DOHH2 (cell line): ENCODE results near the gene ANK2.

Experiments
- H3F3A ChIP-seq: fragments of 200-600 bp; sonication (generic), shearing (Covaris generic); 2 replicates; pipeline ENCODE4 v1.6.0; 2016; ENCODE audit warnings: antibody characterized with exemption, mild to moderate bottlenecking; ENCODE audit not compliant: control insufficient read depth, insufficient read depth
- H3K27ac ChIP-seq: fragments of 200-600 bp; sonication (generic); 2 replicates; pipeline ENCODE4 v1.5.1; 2014; ENCODE audit warnings: low read depth, mild to moderate bottlenecking, low read length, moderate library complexity
- H3K27me3 ChIP-seq: fragments of 200-600 bp; sonication (generic); 2 replicates; pipeline ENCODE4 v1.6.1; 2014; ENCODE audit warnings: mild to moderate bottlenecking, low read length, mixed read lengths; ENCODE audit not compliant: control insufficient read depth
- H3K36me3 ChIP-seq: fragments of 200-600 bp; sonication (generic); 2 replicates; pipeline ENCODE4 v1.6.1; 2014; ENCODE audit warnings: mild to moderate bottlenecking, low read length, moderate library complexity, mixed read lengths; ENCODE audit not compliant: control insufficient read depth
- H3K4me1 ChIP-seq: fragments of 200-600 bp; sonication (generic); 2 replicates; pipeline ENCODE4 v1.6.1; 2014; ENCODE audit warnings: mild to moderate bottlenecking, low read length, mixed read lengths; ENCODE audit not compliant: control insufficient read depth
- H3K4me2 ChIP-seq: fragments of 200-600 bp; sonication (generic); 2 replicates; pipeline ENCODE4 v1.6.0; 2014; ENCODE audit warnings: mild to moderate bottlenecking, low read length, moderate library complexity
- H3K4me3 ChIP-seq: fragments of 200-600 bp; sonication (generic); 2 replicates; pipeline ENCODE4 v1.5.1; 2014; ENCODE audit warnings: mild to moderate bottlenecking, low read length, mixed read lengths
- H3K79me2 ChIP-seq: fragments of 200-600 bp; sonication (generic); 2 replicates; pipeline ENCODE4 v1.6.1; 2014; ENCODE audit warnings: mild to moderate bottlenecking, low read length, mixed read lengths; ENCODE audit not compliant: control insufficient read depth
- H3K9me2 ChIP-seq: fragments of 200-600 bp; sonication (generic); replicated peaks from 2 replicates; pipeline ENCODE4 v1.6.1; 2014; ENCODE audit warnings: mild to moderate bottlenecking, low read length, mixed read lengths; ENCODE audit not compliant: control insufficient read depth
- H3K9me3 ChIP-seq: fragments of 200-600 bp; sonication (generic); 2 replicates; pipeline ENCODE4 v1.6.1; 2014; ENCODE audit warnings: antibody characterized with exemption, low read length, mixed read lengths; ENCODE audit not compliant: control insufficient read depth, insufficient read depth
- H4K20me1 ChIP-seq: fragments of 200-600 bp; sonication (generic); 2 replicates; pipeline ENCODE4 v1.6.0; 2014; ENCODE audit warnings: low read depth, mild to moderate bottlenecking, antibody characterized with exemption, low read length, moderate library complexity; ENCODE audit not compliant: control insufficient read depth, insufficient read depth
- EZH2phosphoT487 ChIP-seq: fragments of 200-600 bp; sonication (generic); IDR thresholded peaks from 2 replicates; pipeline ENCODE4 v1.6.1; 2017; ENCODE audit warnings: borderline replicate concordance, mild to moderate bottlenecking, antibody characterized with exemption, low read length, moderate library complexity, mixed read lengths
- TF ChIP-seq, protein P1 (sequence below): fragments of 200-600 bp; sonication (generic); IDR thresholded peaks from one replicate; pipeline ENCODE4 v1.5.1; 2014; ENCODE audit warnings: antibody characterized with exemption, mild to moderate bottlenecking, low read depth, low read length; ENCODE audit not compliant: poor library complexity, severe bottlenecking

Gene ANK2

DNA sequence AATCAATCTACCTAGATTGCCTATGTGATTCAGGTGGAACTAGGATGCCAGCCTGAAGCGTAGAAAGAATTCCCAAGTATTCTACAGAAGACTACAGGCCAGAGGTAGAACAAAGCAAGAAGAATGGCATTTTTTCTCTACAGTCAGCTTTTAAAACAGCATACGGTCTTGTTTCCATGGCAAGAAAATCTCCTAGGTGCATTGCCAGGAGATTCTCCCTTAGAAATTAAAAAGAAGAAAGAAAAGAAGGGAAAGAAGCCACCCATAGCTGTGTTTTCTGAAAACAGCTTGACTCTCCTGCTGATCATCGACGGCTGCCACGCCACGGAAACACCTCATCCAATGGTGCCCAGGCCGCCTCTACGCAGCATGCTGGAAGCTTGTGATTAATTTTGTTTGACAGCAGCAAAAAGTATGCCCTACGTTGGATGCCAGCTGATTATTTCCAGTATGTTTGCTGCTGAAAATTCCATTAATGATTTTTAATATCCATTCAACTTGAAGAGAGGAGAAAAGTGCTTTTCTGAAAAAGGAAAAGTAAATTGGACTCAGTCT, 24.1 kb downstream of the ANK2 start:
- Histone ChIP-seq H3K79me2 (no peaks in the 10 kb centered on the region), H4K20me1 (no peaks in the 10 kb centered on the region), H3K27ac (no peak overlapping the region), H3K9me2 (no peaks in the 10 kb centered on the region), H3F3A (no peaks in the 10 kb centered on the region), H3K4me1 (no peaks in the 10 kb centered on the region), H3K9me3 (no peaks in the 10 kb centered on the region), H3K4me3 (no peak overlapping the region), H3K27me3 (no peaks in the 10 kb centered on the region; the same call in 1 of the 2 replicates), H3K4me2 (no peak overlapping the region), H3K36me3 (no peaks in the 10 kb centered on the region)
- no peak for TF ChIP-seq EZH2phosphoT487
- TF ChIP-seq, protein P1, sequence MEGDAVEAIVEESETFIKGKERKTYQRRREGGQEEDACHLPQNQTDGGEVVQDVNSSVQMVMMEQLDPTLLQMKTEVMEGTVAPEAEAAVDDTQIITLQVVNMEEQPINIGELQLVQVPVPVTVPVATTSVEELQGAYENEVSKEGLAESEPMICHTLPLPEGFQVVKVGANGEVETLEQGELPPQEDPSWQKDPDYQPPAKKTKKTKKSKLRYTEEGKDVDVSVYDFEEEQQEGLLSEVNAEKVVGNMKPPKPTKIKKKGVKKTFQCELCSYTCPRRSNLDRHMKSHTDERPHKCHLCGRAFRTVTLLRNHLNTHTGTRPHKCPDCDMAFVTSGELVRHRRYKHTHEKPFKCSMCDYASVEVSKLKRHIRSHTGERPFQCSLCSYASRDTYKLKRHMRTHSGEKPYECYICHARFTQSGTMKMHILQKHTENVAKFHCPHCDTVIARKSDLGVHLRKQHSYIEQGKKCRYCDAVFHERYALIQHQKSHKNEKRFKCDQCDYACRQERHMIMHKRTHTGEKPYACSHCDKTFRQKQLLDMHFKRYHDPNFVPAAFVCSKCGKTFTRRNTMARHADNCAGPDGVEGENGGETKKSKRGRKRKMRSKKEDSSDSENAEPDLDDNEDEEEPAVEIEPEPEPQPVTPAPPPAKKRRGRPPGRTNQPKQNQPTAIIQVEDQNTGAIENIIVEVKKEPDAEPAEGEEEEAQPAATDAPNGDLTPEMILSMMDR, result no peak

DNA sequence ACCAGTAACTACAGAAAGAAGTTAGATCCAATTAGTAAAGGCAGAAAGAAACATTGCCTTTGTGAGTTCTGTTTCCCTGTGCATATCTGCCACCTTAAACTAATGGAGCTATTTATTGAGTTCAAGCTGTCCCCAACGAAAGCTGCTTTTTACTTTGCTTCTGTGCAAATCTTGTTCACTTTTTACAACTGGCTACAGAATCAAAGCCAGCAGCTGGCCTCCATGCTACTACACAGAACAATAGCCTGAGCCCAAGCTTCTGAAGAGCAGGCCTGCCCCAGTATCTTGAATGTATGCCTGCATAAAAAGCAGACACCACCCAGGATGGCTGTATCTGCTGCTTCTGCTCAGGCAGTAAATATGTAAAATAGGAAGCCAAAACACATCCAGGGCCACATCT, 28.1 kb downstream of the ANK2 start:
- Histone ChIP-seq H3K4me2 (no peak overlapping the region), H3K9me3 (no peaks in the 10 kb centered on the region), H3K27me3 (no peaks in the 10 kb centered on the region; the same call in 1 of the 2 replicates), H3K79me2 (no peaks in the 10 kb centered on the region), H3F3A (no peaks in the 10 kb centered on the region), H3K4me3 (no peak overlapping the region), H3K9me2 (no peaks in the 10 kb centered on the region), H4K20me1 (no peaks in the 10 kb centered on the region), H3K36me3 (no peaks in the 10 kb centered on the region), H3K27ac (no peak overlapping the region), H3K4me1 (no peaks in the 10 kb centered on the region)
- TF ChIP-seq EZH2phosphoT487, result no peak
- TF ChIP-seq, protein P1, result no peak

GRCh38 chr4:113078066-113078465, 28.6 kb downstream of the ANK2 start:
- no peak overlapping the region for H3K4me2 ChIP-seq
- no peaks in the 10 kb centered on the region for H4K20me1 ChIP-seq
- H3K27me3 ChIP-seq, result no peaks in the 10 kb centered on the region; the same call in 1 of the 2 replicates
- H3K4me1 ChIP-seq, result peaks cover under 1% of the 10 kb centered on the region
- TF ChIP-seq, protein P1, result no peak
- no peak for TF ChIP-seq EZH2phosphoT487
- H3F3A ChIP-seq, result no peaks in the 10 kb centered on the region
- H3K36me3 ChIP-seq, result no peaks in the 10 kb centered on the region
- H3K79me2 ChIP-seq, result no peaks in the 10 kb centered on the region
- H3K4me3 ChIP-seq, result no peak overlapping the region
- H3K9me3 ChIP-seq, result no peaks in the 10 kb centered on the region
- H3K9me2 ChIP-seq, result no peaks in the 10 kb centered on the region
- no peak overlapping the region for H3K27ac ChIP-seq
